ENCODE results near the gene IGFBP2. TPM values are rescaled to one million over a fixed set of nuclear protein-coding genes. Genes with fewer than 3 reads are reported as not detected.

The IGFBP2 gene
- total and polyA plus RNA-seq, 12 donors = 14.8 to 253 (median 79.4) TPM

- DNase-seq = peak in 5 of 7 donors; percentile 36 to 60 (median 42)
- Histone ChIP-seq H3K27me3 (no peaks in the 10 kb centered on the region), H3K36me3 (replicated peaks in 1 of 2) (no peaks in the 10 kb centered on the region), H3K4me1 (replicated peaks in 1 of 2) (peaks cover 13 to 32% of the 10 kb centered on the region in 2 donors), H3K4me3 (no peak overlapping the region), H3K27ac (peak overlapping the region in 1 of 5 donors; percentile 49), H3K9me3 (replicated peaks in 1 of 3) (no peaks in the 10 kb centered on the region)
- WGBS, 4 donors = 32 to 61% (median 43%) methylated on average over 5 of the region's 5 CpGs
- intact Hi-C loops (cut with DNase I) = no loop called here
- TF ChIP-seq POLR2A (IDR thresholded peaks at IDR 0.05) = no peak
- TF ChIP-seq CTCF (IDR thresholded peaks at IDR 0.05) = no peak
Measured at GRCh38 chr2:216649574-216649973, 16.4 kb downstream of the IGFBP2 start.

- H3K4me1 ChIP-seq (replicated peaks in 1 of 2) = peaks cover 11 to 20% of the 10 kb centered on the region in 2 donors
- no peaks in the 10 kb centered on the region for H3K9me3 ChIP-seq (replicated peaks in 1 of 3)
- 80 to 97% (median 90%) methylated on average over 3 of the region's 3 CpGs for WGBS, 4 donors
- no peaks in the 10 kb centered on the region for H3K36me3 ChIP-seq (replicated peaks in 1 of 2)
- no peaks in the 10 kb centered on the region for H3K27me3 ChIP-seq
- H3K4me3 ChIP-seq = no peak overlapping the region
- no peak overlapping the region for H3K27ac ChIP-seq
- DNase-seq = no peak
- intact Hi-C loops (cut with DNase I) = no loop called here
- no peak for TF ChIP-seq POLR2A (IDR thresholded peaks at IDR 0.05)
- TF ChIP-seq CTCF (IDR thresholded peaks at IDR 0.05) = no peak
Measured at GRCh38 chr2:216650626-216651257, 17.5 kb downstream of the IGFBP2 start.

GRCh38 chr2:216651351-216651881, 18.2 kb downstream of the IGFBP2 start:
- 85 to 95% (median 92%) methylated on average over 6 of the region's 6 CpGs for WGBS, 4 donors
- no peak overlapping the region for H3K4me3 ChIP-seq
- H3K9me3 ChIP-seq (replicated peaks in 1 of 3) = no peaks in the 10 kb centered on the region
- intact Hi-C loops (cut with DNase I) = no loop called here
- no peak overlapping the region for H3K27ac ChIP-seq
- H3K4me1 ChIP-seq (replicated peaks in 1 of 2) = peaks cover 11 to 20% of the 10 kb centered on the region in 2 donors
- no peaks in the 10 kb centered on the region for H3K36me3 ChIP-seq (replicated peaks in 1 of 2)
- no peak for DNase-seq
- TF ChIP-seq CTCF (IDR thresholded peaks at IDR 0.05) = no peak
- TF ChIP-seq POLR2A (IDR thresholded peaks at IDR 0.05) = no peak
- no peaks in the 10 kb centered on the region for H3K27me3 ChIP-seq

- Histone ChIP-seq H3K36me3 (replicated peaks in 1 of 2) (no peaks in the 10 kb centered on the region), H3K27me3 (no peaks in the 10 kb centered on the region), H3K4me1 (replicated peaks in 1 of 2) (peaks cover 11 to 20% of the 10 kb centered on the region in 2 donors), H3K4me3 (no peak overlapping the region), H3K27ac (no peak overlapping the region), H3K9me3 (replicated peaks in 1 of 3) (no peaks in the 10 kb centered on the region)
- intact Hi-C loops (cut with DNase I) = no loop called here
- TF ChIP-seq CTCF (IDR thresholded peaks at IDR 0.05) (no peak), POLR2A (IDR thresholded peaks at IDR 0.05) (no peak)
- 43 to 52% (median 48%) methylated on average over 4 of the region's 4 CpGs for WGBS, 4 donors
- DNase-seq = no peak
Measured at GRCh38 chr2:216652566-216652965, 19.3 kb downstream of the IGFBP2 start.

Data from adrenal gland (tissue), 12 donors.